GM12891 (cell line): Measurements from ENCODE around the gene SUGP1.

Experiments used
- POLR2A ChIP-seq: IDR thresholded peaks from 2 replicates; pipeline ENCODE4 v1.6.1; 2011; ENCODE audit warnings: low read depth, low read length, control low read depth
- POLR2AphosphoS5 ChIP-seq: IDR thresholded peaks from 2 replicates; pipeline ENCODE4 v1.6.1; 2011; ENCODE audit warnings: low read depth, low read length, control low read depth
- POU2F2 ChIP-seq: IDR thresholded peaks from 2 replicates; pipeline ENCODE4 v1.6.1; 2011; ENCODE audit warnings: low read depth, mild to moderate bottlenecking, control low read depth, low read length, moderate library complexity
- SPI1 ChIP-seq: IDR thresholded peaks from 2 replicates; pipeline ENCODE4 v1.6.1; 2011; ENCODE audit warnings: low read depth, low read length, control low read depth
- TAF1 ChIP-seq: IDR thresholded peaks from 2 replicates; pipeline ENCODE4 v1.6.1; 2011; ENCODE audit warnings: low read depth, low read length, control low read depth

GRCh38 chr19:19257137-19257536, 63.2 kb downstream of the SUGP1 start:
- TF ChIP-seq POLR2AphosphoS5, result no peak
- no peak for TF ChIP-seq POLR2A
- TF ChIP-seq SPI1, result no peak
- TF ChIP-seq TAF1, result no peak
- TF ChIP-seq POU2F2, result no peak
